Fibroblast of skin of right quadriceps (primary cell): ENCODE measurements around the gene GNB1.
"Not testable (repeated sequence)": the region's sequence is repeated elsewhere in the genome, so short reads cannot be mapped to it uniquely, and the experiment has no call there.

ENCODE experiments used
- DNase-seq: peaks from one replicate; pipeline ENCODE4 v3.0.0-alpha.2; 2013

Gene GNB1

DNA sequence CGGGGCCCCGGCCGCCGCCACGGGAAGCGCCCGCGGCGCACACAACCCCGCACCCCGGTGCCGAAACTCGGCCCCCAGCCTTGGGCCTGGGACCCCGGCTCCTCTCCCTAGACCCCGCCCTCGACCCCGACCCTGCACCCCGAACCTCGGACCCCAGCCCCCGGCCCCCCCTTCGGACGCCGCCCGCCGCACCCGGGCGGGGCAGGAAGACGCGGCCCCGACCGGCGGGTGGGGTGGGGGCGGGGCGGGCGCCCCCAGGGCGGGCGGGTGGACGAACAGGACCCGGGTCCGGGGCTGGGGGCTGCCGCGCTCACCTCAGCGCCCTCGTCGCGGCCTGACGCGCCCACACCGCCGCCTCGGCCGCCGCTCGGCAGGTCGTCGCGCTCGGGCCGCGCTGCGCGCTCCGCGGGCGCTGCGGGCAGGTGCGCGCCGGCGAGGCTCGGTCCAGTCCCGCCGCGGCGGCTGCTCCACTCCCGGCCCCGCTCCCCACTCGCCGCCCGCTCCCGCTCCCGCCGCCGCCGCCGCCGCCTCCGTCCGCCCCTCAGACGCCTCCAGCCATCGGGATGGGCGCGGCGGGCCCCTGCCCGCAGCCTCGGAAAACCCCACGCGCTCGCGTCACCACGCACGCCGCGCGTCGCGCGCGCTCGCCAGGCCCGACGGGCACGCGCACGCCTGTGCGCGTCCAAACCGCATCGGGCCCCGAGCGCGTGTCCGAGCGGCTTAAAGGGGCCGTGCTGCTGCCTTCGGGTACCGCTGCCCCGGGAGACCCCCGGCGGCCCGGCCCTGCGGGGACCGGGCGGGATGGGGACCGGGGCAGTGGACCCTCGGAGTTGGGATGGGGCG is at the start of gene GNB1:
Gene GNB1, minus strand, starts transcription at position 582 of the 843 bp plus-strand sequence. CDS start 65,634 bp downstream, outside the sequence.
- DNase-seq, result peak; percentile 92

DNA sequence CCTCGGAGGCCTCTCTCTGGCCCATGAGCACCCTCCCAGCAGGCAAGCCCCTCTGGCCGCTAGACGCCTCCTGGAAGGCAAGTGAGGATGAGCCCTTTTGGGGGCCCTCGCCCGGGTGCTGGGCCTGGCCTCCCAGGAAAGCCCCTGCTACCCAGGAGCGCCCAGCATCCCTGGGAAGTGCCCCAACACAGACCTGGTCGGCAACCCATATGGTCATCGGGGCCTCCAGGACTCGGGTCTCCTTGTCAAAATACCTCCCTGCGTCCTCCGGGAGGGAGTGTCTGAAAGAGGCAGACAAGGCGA is 49.2 kb upstream of the GNB1 start:
- DNase-seq, result no peak

DNA sequence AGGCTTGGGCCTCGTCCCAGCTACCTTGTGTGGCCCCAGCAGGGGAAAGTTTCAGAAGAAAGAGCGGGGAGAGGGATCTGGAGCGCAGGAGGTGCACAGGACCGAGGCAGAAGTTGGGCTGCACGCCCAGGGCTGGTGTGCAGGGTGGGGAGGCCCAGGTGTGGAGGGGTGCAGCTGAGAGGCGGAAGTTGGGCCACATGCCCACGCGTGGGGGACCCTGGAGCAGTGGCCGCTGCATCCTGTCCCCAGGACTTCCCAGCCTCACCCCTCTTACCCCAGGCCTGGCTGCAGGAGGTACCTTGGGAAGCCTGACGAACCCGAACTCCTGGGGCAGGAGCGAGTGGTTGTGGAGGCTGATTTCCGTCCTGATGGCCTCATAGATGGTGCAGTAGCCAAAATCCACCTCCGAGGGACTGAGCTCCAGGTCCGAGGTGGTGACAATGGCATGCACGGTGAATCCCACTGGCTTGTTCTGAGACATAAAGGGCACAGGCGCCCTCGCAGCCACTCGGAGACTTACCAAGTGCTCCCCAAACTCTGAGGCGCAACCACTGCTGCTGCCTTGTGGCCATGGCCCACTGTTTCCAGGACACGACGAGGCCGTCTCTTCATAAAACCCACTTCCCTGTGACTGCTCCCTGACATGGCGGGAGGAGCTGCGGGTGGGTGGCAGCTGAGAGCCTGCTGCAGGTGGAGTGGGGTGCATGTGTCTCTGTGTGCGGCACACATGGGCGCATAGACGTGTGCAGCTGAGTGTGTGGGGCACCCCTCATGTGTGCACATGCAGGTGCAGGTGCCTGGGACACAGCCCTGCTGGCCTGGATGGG is 48.6 kb upstream of the GNB1 start:
- no peak for DNase-seq

DNA sequence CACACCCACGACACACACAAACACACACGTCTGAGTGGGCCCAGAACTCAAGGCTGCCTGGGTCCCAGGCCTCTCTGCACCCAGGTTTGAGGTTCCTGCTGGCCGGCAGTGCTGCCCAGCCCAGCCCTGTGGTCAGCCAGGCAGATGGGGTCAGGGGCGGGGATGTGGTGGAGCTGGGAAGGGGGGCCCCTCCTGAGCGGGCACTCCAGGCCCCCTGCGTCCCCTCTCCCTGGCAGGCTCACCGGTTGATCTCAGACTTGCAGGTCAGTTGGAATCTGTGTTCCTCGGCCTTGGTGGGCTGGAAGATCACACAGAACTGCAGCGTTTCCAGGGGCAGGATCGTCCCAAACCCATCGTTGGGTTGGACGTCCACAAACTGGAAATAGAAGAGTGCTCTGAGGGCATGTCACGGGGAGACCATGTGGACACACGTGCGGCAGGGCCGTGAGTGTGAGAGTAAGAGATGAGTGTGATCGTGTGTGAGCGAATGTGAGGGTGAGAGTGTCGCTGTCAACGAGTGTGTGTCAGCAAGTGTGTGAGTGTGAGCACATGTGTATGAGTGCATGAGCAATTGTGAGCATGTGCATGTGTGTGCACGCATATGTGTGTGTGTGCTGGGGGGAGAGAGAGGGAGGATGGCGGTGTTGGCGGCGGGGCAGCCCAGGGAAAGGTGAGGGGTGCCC is 47.9 kb upstream of the GNB1 start:
- no peak for DNase-seq

DNA sequence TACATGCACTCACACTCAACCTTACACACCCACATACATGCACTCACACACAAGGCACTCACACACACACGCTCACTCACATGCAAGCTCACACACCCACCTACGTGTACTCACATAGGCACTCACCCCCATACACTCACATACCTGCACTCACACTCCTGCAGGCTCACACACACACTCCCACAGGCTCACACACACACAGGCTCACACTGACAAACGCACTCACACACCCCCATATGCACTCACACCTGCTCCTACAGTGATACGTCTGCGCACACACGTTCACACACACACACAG is 47.3 kb upstream of the GNB1 start:
- DNase-seq, result no peak

DNA sequence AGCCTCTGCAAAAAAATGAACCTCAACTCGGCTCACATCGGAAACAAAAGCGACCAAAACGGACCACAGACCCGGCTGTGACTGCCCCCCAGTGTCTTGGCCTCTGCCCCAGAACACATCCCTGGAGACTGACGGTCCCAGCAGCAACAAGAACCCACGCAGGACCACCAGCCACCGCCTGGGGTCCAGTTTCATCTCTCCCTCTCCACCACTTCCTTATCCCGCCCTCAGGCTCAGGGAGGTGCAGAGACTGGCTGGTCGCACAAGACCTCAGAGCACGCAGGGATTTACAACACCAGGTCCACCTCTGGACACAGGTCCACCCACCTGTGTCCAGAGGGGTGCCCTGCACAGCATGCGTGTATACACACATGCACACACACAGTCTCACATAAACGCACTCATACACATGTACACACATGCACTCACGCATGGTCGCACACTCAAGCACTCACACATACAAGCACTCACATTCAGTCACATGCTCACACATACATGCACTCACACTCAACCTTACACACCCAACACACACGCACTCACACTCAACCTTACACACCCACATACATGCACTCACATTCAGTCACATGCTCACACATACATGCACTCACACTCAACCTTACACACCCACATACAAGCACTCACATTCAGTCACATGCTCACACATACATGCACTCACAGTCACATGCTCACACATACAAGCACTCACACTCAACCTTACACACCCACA is 46.8 kb upstream of the GNB1 start:
- no peak for DNase-seq

DNA sequence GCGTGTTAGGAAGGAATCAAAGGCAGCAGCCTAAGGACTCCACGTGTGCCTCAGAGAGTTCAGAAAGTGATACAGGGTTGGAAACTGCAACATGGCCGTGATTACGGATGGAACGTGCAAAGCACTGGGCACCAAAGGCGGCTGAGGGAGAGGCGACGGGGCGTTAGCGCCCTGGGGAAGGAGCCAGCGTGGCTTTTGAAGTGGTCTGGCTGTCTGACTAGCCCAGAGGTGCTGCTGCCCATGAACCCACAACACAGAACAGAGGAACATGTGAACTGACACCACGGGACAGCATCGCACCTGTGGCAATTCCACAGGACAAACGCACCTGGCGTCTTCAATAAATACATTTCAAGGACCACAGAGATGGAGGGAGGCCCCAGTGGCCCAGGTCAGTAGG is 46.2 kb upstream of the GNB1 start:
- no peak for DNase-seq

DNA sequence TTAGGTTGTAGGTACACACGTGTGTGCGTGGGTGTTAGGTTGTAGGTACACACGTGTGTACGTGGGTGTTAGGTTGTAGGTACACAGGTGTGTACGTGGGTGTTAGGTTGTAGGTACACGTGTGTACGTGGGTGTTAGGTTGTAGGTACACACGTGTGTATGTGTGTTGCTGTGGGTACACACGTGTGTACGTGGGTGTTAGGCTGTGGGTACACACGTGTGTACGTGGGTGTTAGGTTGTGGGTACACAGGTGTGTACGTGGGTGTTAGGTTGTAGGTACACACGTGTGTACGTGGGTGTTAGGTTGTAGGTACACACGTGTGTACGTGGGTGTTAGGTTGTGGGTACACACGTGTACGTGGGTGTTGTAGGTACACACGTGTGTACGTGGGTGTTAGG is 44.0 kb upstream of the GNB1 start:
- not testable (repeated sequence) for DNase-seq

DNA sequence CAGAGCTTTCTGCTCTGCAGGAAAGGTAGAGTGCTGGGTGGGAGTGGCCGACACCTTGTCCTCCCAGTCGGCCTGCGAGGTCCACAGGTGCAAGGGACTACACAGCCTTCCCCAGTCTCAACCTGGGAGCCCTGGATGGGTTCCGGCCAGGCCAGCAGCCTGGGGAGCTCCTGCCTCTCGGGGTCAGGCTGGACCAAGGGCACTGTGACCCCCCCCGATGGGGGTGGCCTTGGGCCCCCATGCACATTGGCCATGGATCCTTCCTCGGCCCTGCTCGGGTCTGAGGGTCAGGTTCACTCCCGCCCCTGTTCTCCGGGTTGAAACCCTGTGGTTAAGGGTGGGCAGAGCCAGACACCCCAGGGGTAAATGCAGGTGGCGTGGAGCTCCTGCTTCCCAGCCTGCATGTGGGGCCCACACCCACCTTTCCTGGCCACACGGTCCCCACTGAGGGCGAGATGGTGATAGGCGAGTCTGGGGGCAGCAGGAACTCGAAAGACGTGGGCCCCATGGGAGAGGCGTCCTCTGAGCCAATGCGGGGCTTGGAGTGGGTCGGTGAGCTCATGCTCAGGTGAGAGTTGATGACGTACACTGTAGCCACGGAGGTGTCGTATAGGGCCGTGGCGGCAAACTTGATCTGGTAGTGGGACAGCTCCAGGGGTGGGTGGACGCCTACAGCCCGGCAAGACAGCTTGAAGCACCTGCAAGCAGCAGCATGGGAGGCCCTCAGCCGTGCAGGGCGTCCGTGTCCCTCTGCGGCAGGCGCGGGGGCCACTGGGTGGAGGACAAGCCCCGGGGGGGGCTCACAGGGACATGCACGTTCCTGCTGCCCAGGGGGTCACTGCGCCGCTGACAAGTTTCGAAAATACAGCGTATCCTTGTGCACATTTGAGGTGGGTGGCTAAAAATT is 39.0 kb upstream of the GNB1 start:
- DNase-seq, result no peak

DNA sequence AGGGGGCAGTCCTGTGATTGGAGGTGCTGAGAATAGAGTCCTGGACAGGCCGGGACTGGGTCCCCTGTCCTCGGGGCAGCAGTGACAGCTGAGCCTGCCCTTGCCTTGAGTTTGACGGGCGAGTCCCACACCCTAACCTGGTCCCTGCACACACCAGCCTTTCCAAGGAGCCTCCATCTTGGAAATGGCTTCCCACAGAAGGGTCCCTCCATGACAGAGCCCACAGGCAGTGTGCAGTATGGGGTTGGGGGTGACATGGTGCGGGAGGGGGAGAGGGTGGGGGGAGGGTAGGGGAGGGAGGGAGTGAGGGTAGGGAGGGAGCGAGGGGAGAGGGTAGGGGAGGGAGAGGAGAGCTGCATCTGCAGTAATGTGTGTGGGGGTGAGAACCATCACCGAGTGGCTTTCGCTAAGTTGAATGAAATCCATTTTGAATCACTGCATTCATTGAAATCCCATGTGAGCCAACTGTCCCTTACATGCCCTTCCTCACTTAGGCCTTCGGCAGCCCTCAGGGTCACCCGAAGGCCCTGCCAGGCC is 38.3 kb upstream of the GNB1 start:
- no peak for DNase-seq

DNA sequence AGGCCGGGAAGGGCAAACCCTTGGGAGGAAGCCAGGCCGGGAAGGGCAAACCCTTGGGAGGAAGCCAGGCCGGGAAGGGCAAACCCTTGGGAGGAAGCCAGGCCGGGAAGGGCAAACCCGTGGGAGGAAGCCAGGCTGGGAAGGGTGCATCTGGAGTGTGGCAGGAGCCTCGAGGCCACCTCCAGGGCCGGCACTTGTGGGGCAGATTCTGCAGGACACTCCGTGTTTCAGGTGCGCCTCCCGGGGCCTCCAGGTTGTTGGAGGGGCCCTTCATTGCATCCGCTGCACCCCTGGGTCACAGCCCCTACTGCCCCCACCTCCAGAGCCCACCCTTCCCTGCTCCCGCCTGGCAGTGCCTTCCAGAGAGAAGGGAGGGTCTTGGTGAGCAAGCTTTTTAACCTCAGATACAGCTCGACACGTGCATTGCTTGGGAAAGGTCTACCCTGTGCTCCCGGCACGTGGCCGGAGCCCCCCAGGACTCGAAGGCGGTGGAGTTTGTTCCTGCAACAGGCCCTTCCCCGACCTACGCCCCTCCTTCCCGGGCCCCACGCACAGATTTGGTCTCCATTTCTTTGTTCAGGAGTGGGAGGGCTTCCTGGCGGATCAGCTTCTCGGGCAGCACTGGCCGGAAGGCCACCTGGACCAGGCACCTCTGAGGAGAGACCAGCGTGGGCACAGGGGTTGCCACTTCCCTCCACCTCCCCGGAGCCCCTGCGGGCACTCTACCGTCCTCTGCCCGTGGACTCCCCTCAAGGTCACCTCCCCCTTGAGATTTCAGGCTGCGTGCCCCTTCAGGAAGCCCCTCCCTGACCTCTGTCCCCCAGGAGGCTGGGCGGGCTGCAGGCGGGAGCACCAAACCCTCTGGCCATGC is 37.6 kb upstream of the GNB1 start:
- DNase-seq, result no peak

DNA sequence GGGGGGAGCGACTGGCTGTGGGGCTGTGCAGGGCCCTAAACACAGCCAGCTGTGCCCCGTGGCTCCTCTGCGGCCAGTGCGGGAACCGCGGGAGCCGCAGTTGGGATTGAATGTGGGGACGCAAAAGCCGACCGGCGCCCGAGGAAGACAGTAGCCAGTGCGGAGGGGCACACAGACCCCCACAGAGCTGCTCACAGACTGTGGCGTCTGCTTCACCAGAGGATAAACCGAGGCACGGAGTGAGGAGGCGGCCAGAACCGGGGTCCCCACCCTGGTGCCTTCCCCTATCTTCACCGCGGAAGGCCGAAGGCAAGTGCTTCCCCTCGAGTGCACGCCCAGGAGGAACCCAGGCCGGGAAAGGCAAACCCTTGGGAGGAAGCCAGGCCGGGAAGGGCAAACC is 36.9 kb upstream of the GNB1 start:
- DNase-seq, result no peak

DNA sequence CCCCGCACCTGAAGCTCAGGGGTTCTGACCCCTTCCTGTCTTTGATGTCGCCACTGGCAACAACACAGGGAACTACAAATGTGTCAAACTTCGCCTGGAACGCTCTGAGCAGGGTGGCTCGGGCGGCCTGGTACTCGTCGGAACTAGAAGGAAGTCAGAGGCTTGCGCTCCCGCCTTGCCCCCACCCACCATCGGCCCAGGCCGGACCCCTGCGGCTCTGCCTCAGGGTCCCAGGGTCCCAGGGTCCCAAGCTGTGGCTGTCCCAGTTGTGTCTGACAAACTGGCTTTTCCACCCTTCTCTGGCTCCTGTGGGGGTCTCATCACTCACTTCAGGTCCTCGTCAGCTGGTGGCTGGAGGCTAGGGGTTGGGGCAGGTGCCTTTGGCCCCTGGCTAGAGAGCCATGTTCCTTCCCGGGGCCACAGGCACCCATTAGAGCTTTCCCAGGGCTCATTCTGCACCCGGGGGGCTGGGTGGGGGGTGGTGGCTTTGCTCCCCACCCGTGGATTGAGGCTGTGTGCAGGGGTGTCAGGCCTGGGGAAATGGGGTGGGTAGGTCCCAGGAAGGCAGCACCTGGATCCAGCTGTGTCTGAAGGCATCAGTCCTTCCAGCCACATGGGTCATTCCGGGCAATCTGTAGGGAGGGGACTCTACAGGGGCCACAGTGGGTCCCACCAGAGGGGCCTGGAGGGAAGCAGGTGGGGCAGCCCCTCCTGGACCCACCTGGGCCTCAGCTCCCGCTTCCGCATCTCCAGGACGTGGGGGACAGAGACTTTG is 36.2 kb upstream of the GNB1 start:
- no peak for DNase-seq

DNA sequence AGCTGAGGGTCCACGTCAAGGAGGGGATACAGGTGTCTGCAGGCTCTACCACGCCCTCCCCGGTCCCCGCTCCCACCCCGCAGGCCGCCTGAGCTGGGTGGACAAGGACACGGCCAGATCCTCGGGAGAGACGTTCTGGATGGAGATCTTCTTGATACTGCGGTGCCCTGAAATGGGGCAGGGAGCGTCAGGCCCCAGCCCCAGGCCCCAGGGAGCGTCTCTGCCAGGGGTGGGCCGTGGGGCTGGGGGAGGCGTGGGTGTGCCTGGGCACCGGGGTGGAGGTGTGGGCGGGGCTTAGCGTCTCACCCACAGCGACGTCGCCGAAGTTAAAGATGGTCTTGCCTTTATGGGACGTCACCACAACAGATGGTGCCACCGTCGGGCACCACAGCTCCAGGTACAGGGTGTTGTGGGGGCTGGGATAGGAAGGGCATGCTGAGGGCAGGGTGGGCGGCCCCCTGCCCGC is 35.5 kb upstream of the GNB1 start:
- DNase-seq, result no peak

DNA sequence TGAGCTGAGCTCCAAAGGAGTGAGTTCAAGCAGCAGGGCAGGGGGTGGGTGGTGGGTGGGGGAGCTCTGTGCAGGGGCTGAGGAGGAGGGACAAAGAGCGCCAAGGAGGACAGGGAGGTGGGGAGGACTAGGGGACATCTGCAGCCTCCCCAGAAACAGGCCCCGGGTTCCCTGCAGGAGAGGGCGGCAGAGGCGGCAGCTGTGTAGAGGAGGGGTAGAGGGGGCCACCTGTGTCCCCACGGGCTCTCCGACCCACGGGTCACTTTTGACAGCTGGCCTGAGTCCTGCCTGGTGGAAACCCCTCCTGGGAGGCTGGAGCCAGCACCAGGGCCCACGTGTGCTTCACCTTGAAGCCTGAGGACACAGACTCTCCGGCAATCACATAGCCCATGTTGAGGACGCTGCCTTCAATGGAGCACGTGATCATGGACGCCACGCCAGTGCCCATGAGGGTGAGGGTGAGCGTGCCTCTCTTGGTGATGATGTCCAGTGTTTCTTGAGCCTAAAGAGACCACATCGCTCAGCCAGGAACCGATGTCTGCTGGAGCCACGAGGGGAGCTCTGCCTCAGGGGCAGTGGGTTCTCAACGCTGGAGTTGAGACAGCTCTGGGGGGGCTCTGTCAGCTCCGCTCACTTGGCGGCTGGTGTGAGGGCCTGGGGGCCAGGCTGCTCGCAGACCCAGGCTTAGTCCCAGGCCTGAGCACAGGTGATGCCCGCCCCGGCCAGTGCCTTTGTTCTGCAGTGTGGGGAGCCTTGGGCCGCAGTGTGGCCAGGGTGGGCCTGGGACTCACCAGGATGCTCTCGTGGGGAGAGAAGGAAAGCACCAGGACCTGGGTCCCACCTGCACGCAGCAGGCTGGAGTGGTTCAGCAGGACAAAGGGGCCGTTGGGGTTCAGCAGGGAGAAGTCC is 34.8 kb upstream of the GNB1 start:
- no peak for DNase-seq

DNA sequence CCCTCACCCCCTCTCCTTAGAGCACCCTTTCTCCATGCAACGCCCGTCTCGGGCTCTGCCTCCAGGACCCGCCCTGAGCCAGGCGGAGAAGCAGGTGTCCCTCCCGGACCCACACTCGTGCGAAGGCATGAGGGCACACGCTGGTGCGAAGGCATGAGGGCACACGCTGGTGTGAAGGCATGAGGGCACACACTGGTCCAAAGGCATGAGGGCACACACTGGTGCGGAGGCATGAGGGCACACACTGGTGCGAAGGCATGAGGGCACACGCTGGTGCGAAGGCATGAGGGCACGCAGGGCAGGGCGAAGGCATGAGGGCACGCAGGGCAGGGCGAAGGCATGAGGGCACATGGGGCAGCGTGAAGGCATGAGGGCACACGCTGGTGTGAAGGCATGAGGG is 34.0 kb upstream of the GNB1 start:
- DNase-seq, result no peak

DNA sequence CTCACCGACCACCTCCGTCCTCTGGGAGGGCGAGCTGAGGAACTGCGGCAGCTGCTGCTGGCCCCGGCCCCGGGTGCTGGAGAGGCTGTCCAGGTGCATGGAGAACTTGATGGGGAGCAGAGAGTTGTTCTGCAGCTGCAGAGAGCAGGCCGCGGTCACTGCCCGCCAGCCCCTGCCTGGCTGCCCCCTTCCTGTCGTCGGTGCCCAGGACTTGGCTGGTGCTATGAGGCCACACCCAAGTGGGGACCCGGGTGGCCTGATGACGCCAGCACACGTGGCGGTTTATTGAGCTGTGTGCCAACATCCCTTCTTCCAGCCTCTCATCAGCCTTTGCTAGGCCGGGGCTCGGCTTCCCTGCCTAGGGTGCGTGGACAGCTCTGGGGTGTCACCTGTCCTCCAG is 33.5 kb upstream of the GNB1 start:
- no peak for DNase-seq

DNA sequence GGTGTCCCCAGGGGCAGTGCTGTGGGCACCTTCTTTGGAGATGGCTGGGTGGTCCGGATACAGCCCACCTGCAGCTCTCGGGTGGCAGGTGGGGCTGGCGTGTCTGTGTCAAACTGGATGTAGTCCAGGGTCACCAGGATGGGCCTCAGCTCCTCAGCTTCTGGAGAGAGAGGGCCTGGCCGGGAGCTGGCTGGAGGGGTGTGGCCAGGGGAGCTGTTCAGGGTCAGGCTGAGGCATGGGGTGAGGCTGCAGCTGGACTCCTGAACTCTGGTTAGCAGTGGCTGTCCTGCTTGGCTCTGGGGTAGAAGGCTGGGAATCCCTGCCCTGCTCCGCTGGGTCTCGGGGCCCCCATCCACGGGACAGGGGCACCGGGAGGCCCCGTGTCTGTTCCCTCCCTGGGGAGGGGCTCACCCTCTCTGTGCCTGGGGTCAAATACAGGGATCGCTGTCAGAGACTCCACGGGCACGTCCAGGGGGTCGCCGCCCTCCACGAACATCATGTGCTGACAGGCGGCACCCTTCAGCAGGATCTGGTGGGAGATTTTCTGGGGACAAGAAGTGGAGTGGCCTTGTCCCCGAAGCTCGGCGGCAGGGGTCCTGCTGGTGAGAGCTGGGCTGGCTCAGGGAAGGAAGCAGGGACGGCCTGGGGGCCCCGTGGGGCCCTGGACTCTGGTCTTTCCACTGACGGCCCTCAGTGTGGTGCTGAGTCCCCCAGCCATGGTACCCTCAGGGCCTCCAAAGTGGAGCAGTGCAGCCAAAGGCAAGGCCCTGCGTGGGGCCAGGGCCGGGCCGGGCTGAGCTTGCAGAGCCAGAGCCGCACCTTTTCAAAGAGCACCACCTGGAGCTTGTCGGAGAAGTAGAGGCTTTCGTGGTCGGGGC is 32.3 kb upstream of the GNB1 start:
- DNase-seq, result no peak
